Tibial nerve (tissue), 4 donors: ENCODE results near the gene IL1R1. TPM values are rescaled to one million over a fixed set of nuclear protein-coding genes. Genes with fewer than 3 reads are reported as not detected.

ENCODE experiments used
- DNase-seq, 2 donors: peaks; one replicate each; pipeline ENCODE4 v3.0.0-alpha.2; 2019; ENCODE audit warnings: low spot score in 2 of 2
- H3K27ac ChIP-seq, 4 donors: fragments of 200-600 bp; sonication (generic) in 3 of 4; one replicate each; pipeline ENCODE4 v1.5.1; 2017 to 2019; ENCODE audit warnings: mild to moderate bottlenecking in 1 of 4
- H3K27me3 ChIP-seq, 2 donors: fragments of 200-600 bp; sonication (generic) in 1 of 2; one replicate each; pipeline versions ENCODE4 v1.5.1 to v1.6.0; 2017 to 2019
- H3K36me3 ChIP-seq, 3 donors: fragments of 200-600 bp; sonication (generic); one replicate each; pipeline ENCODE4 v1.5.1; 2018 to 2019
- H3K4me1 ChIP-seq, 4 donors: fragments of 200-600 bp; sonication (generic) in 3 of 4; one replicate each; pipeline ENCODE4 v1.5.1; 2017 to 2019
- H3K4me3 ChIP-seq, 4 donors: fragments of 200-600 bp; sonication (generic) in 3 of 4; one replicate each; pipeline ENCODE4 v1.5.1; 2017 to 2019; ENCODE audit warnings: mild to moderate bottlenecking in 1 of 4, moderate library complexity in 1 of 4
- H3K9me3 ChIP-seq, 4 donors: fragments of 200-600 bp; sonication (generic) in 3 of 4; one replicate each; pipeline ENCODE4 v1.5.1; 2017 to 2019
- CTCF ChIP-seq, 5 experiments: fragments of 200-600 bp in 3 of 5; fragments of 450-650 bp in 2 of 5; sonication (generic) in 3 of 5; IDR thresholded peaks; one replicate each; pipeline ENCODE4 v1.5.1; 2016 to 2019; ENCODE audit warnings: antibody characterized with exemption in 5 of 5, mild to moderate bottlenecking in 3 of 5, moderate library complexity in 2 of 5
- EP300 ChIP-seq, 2 donors: sonication (generic); formaldehyde crosslinking; IDR thresholded peaks; one replicate each; pipeline ENCODE4 v1.6.1; 2017; ENCODE audit warnings: antibody characterized with exemption in 2 of 2, mild to moderate bottlenecking in 1 of 2
- POLR2A ChIP-seq, 2 donors: fragments of 450-650 bp; IDR thresholded peaks; one replicate each; pipeline ENCODE4 v1.6.1; 2017; ENCODE audit warnings: antibody characterized with exemption in 2 of 2, mild to moderate bottlenecking in 2 of 2, moderate library complexity in 2 of 2
- WGBS, 2 donors: methylation state at CpG; one replicate each; pipeline ENCODE4 v1.1.5; 2018; 5-methylcytosine and 5-hydroxymethylcytosine counted together
- total RNA-seq, 4 donors: library from RNA; depleted of rRNA; stranded (reverse); fragments of >200 nt; gene quantifications; one replicate each; pipeline ENCODE4 v1.1.0, GENCODE V29; 2016

IL1R1 gene
- 10 to 100 TPM; 29.5 to 81.2 (median 57.4) TPM for total RNA-seq

- peak within 1 kb of the TSS; percentile 37 to 65 (median 52) for H3K4me3 ChIP-seq
- H3K27ac ChIP-seq, result peak within 1 kb of the TSS; percentile 60 to 90 (median 81)
- DNase-seq, result peak; percentile 51 to 53
- peak in 1 of 2 donors; percentile 48 for TF ChIP-seq EP300 (IDR thresholded peaks at IDR 0.05)
- no peak for TF ChIP-seq CTCF (IDR thresholded peaks at IDR 0.05)
- TF ChIP-seq POLR2A (IDR thresholded peaks at IDR 0.05), result peak; percentile 53 to 58
- no peaks in the 10 kb centered on the region for H3K27me3 ChIP-seq
- peaks cover 0 to 16% (median 0%) of the 10 kb centered on the region in 3 donors for H3K36me3 ChIP-seq
- H3K9me3 ChIP-seq, result peaks cover 0 to 40% (median 7%) of the 10 kb centered on the region in 4 donors
- peaks cover 0 to 12% (median 5%) of the 10 kb centered on the region in 4 donors for H3K4me1 ChIP-seq
- 17 to 19% methylated on average over 22 to 23 of the region's 65 CpGs for WGBS, 2 donors
Observed at GRCh38 chr2:102141970-102142828, at the start of gene IL1R1. TSS of gene IL1R1 (plus strand) at chr2:102142746. CDS start at chr2:102157725, 14,979 bp downstream.

- Histone ChIP-seq H3K36me3 (no peaks in the 10 kb centered on the region), H3K27me3 (no peaks in the 10 kb centered on the region), H3K4me1 (no peaks in the 10 kb centered on the region), H3K9me3 (no peaks in the 10 kb centered on the region), H3K4me3 (no peak overlapping the region), H3K27ac (no peak overlapping the region)
- no peak for DNase-seq
- WGBS, 2 donors, result 83 to 88% methylated on average over 13 of the region's 13 CpGs
- TF ChIP-seq CTCF (IDR thresholded peaks at IDR 0.05) (no peak), POLR2A (IDR thresholded peaks at IDR 0.05) (no peak), EP300 (IDR thresholded peaks at IDR 0.05) (no peak)
Observed at GRCh38 chr2:102093662-102094061, 48.9 kb upstream of the IL1R1 start.

GRCh38 chr2:102094917-102095316 lies 47.6 kb upstream of the IL1R1 start:
- H3K36me3 ChIP-seq, result no peaks in the 10 kb centered on the region
- H3K9me3 ChIP-seq, result no peaks in the 10 kb centered on the region
- no peaks in the 10 kb centered on the region for H3K27me3 ChIP-seq
- TF ChIP-seq EP300 (IDR thresholded peaks at IDR 0.05) (no peak), POLR2A (IDR thresholded peaks at IDR 0.05) (no peak), CTCF (IDR thresholded peaks at IDR 0.05) (no peak)
- 62 to 70% methylated on average over 4 of the region's 4 CpGs for WGBS, 2 donors
- H3K4me1 ChIP-seq, result no peaks in the 10 kb centered on the region
- no peak for DNase-seq
- H3K4me3 ChIP-seq, result no peak overlapping the region
- no peak overlapping the region for H3K27ac ChIP-seq

- no peaks in the 10 kb centered on the region for H3K36me3 ChIP-seq
- H3K4me1 ChIP-seq, result no peaks in the 10 kb centered on the region
- H3K9me3 ChIP-seq, result no peaks in the 10 kb centered on the region
- H3K27ac ChIP-seq, result no peak overlapping the region
- no peak overlapping the region for H3K4me3 ChIP-seq
- no peak for TF ChIP-seq CTCF (IDR thresholded peaks at IDR 0.05)
- no peak for TF ChIP-seq POLR2A (IDR thresholded peaks at IDR 0.05)
- no peak for TF ChIP-seq EP300 (IDR thresholded peaks at IDR 0.05)
- WGBS, 2 donors, result 80 to 81% methylated on average over 5 of the region's 5 CpGs
- no peaks in the 10 kb centered on the region for H3K27me3 ChIP-seq
- no peak for DNase-seq
Observed at GRCh38 chr2:102096103-102096502, 46.4 kb upstream of the IL1R1 start.

GRCh38 chr2:102098756-102099155 lies 43.8 kb upstream of the IL1R1 start:
- Histone ChIP-seq H3K4me3 (no peak overlapping the region), H3K9me3 (no peaks in the 10 kb centered on the region), H3K27ac (no peak overlapping the region), H3K4me1 (no peaks in the 10 kb centered on the region), H3K36me3 (no peaks in the 10 kb centered on the region), H3K27me3 (no peaks in the 10 kb centered on the region)
- 92 to 96% methylated on average over 4 of the region's 4 CpGs for WGBS, 2 donors
- no peak for TF ChIP-seq EP300 (IDR thresholded peaks at IDR 0.05)
- TF ChIP-seq POLR2A (IDR thresholded peaks at IDR 0.05), result no peak
- no peak for TF ChIP-seq CTCF (IDR thresholded peaks at IDR 0.05)
- DNase-seq, result no peak
